Mucosa of descending colon (tissue), 3 donors: Measurements from ENCODE around the gene DISP3. TPM values are rescaled to one million over a fixed set of nuclear protein-coding genes. Genes with fewer than 3 reads are reported as not detected.

Source experiments
- ATAC-seq: fragments of 200-7000 bp; cut with Tn5 transposase; one replicate; pipeline ENCODE4 v1.9.1; 2020; ENCODE audit warnings: mild to moderate bottlenecking, moderate library complexity
- DNase-seq, 3 donors: peaks; one replicate each; pipeline ENCODE4 v3.0.0-alpha.2; 2020
- H3K36me3 ChIP-seq: fragments of 200-600 bp; one replicate; pipeline ENCODE4 v1.8.0; 2021; ENCODE audit warnings: low read depth, mild to moderate bottlenecking
- H3K4me1 ChIP-seq: fragments of 200-600 bp; one replicate; pipeline ENCODE4 v1.8.0; 2021; ENCODE audit warnings: low read depth, mild to moderate bottlenecking
- H3K4me3 ChIP-seq: fragments of 200-600 bp; one replicate; pipeline ENCODE4 v1.8.0; 2021; ENCODE audit warnings: mild to moderate bottlenecking
- H3K9me3 ChIP-seq: fragments of 200-600 bp; one replicate; pipeline ENCODE4 v1.8.0; 2021; ENCODE audit warnings: mild to moderate bottlenecking
- CTCF ChIP-seq: fragments of 200-600 bp; IDR thresholded peaks from one replicate; pipeline ENCODE4 v1.8.0; 2022; ENCODE audit warnings: antibody characterized with exemption, mild to moderate bottlenecking
- intact Hi-C, 2 donors: fragments of 100-400 bp; cut with DNase I in 1 of 2; cut with micrococcal nuclease in 1 of 2; formaldehyde crosslinking; loops; one replicate each; pipeline versions ENCODE4 v1.11.0 to v1.11.1; 2022; cut with DNase I, micrococcal nuclease
- total RNA-seq, 3 donors: library from RNA; stranded (reverse); fragmentation: NEBNext Ultra II Directional in 2 of 3; extraction: Animal tissue kit (Norgen Biotek cat#: 25700) in 2 of 3; gene quantifications; one replicate each; pipeline versions ENCODE4 v1.2.1 to v1.2.4, GENCODE V29; 2021 to 2023
- donor health status: DM: no; HTN: no; CAD: no; lungs with moderate emphysema.
- donor health status: DM: no; HTN: no; CAD: no.
- donor health status: DM: no; HTN: yes; CAD: no.

Gene DISP3
- total RNA-seq, 3 donors from 2014 or later, result 0.17 to 0.23 (median 0.19) TPM

DNA sequence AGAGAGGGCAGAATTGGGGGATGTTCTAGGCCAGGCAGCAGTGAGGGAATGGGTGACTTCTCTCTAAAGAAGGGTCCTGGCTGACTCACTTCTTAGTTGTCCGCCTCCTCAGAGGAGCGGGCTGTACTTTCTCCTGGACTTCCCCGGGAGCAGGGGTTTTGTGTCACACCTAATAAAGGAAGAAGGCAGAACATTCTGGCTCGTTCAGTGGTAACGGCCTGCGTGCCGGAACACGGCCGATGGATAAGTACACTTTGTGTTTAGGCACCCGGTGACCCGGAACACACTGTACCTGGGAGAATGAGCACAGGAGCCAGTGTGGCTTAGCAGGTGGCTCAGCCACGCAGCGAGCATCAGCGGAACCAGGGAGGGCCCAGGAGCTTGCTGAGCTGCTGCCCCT lies 90.6 kb downstream of the DISP3 start:
- no peak for ATAC-seq
- TF ChIP-seq CTCF, result no peak
- intact Hi-C loops, result no loop called here
- H3K4me1 ChIP-seq, result no peaks in the 10 kb centered on the region
- no peak overlapping the region for H3K4me3 ChIP-seq
- H3K36me3 ChIP-seq, result no peaks in the 10 kb centered on the region
- no peaks in the 10 kb centered on the region for H3K9me3 ChIP-seq
- DNase-seq, result no peak

DNA sequence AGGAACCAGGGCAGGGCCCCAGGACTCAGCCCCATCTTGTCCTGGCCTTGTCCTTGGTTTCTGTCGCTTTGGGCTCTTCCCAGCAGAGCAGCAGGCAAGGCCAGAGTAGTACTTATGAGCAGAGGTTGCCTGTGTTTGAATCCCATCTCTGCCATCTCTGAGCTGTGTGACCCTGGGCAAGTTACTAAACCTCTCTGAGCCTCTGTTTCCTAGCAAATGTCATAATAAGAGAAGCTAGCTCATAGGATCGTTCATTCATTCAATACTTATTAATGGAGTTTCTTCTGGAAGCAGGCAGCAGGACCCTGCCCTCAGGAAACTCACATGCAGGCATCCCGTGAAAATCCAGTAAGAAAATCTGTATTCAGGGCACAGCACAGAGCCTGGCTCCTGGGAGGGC lies 91.0 kb downstream of the DISP3 start:
- ATAC-seq, result no peak
- DNase-seq, result no peak

GRCh38 chr1:11570821-11571380 lies 91.9 kb downstream of the DISP3 start:
- DNase-seq (no peak), ATAC-seq (no peak)
- no peak for TF ChIP-seq CTCF
- Histone ChIP-seq H3K9me3 (no peaks in the 10 kb centered on the region), H3K4me3 (no peak overlapping the region), H3K36me3 (no peaks in the 10 kb centered on the region), H3K4me1 (no peaks in the 10 kb centered on the region)
- intact Hi-C loops, result no loop called here

More for the DNA sequence above, 91.0 kb downstream of the DISP3 start:
- TF ChIP-seq CTCF, result no peak
- H3K4me1 ChIP-seq, result no peaks in the 10 kb centered on the region
- no peaks in the 10 kb centered on the region for H3K36me3 ChIP-seq
- no peaks in the 10 kb centered on the region for H3K9me3 ChIP-seq
- intact Hi-C loops, result no loop called here
- no peak overlapping the region for H3K4me3 ChIP-seq

GRCh38 chr1:11571906-11572616 lies 93.1 kb downstream of the DISP3 start:
- intact Hi-C loops, result no loop called here
- H3K36me3 ChIP-seq, result no peaks in the 10 kb centered on the region
- DNase-seq (peak in 1 of 3 donors; percentile 9), ATAC-seq (no peak)
- no peaks in the 10 kb centered on the region for H3K4me1 ChIP-seq
- no peaks in the 10 kb centered on the region for H3K9me3 ChIP-seq
- TF ChIP-seq CTCF, result no peak
- H3K4me3 ChIP-seq, result no peak overlapping the region

- no peak for ATAC-seq
- DNase-seq, result no peak
- no peaks in the 10 kb centered on the region for H3K9me3 ChIP-seq
- no peak for TF ChIP-seq CTCF
- H3K36me3 ChIP-seq, result no peaks in the 10 kb centered on the region
- H3K4me3 ChIP-seq, result no peak overlapping the region
- H3K4me1 ChIP-seq, result no peaks in the 10 kb centered on the region
- intact Hi-C loops, result no loop called here
Measured at GRCh38 chr1:11573116-11573692, 94.2 kb downstream of the DISP3 start.
